ENCODE data around the gene CNTF.
A peak's percentile ranks its signal among the peaks of the same experiment; 100 is the strongest.
"Not testable (repeated sequence)": the region's sequence is repeated elsewhere in the genome, so short reads cannot be mapped to it uniquely, and the experiment has no call there.

Gene CNTF

GRCh38 chr11:58622344-58622743 lies at the start of gene CNTF:
Gene CNTF (plus strand): TSS chr11:58622665. CDS start chr11:58622753, 88 bp downstream.
- no peak for DNase-seq

DNA sequence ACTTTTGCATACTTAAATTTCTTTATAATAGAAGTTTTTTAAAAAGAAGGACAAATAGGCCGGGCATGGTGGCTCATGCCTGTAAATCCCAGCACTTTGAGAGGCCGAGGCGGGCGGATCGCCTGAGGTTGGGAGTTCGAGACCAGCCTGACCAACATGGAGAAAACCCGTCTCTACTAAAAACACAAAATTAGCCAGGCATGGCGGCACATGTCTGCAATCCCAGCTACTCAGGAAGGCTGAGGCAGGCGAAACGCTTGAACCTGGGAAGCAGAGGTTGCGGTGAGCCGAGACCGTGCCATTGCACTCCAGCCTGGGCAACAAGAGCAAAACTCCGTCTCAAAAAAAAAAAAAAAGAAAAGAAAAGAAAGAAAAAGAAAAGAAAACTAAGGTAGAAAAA lies 49.6 kb upstream of the CNTF start:
- not testable (repeated sequence) for DNase-seq

DNA sequence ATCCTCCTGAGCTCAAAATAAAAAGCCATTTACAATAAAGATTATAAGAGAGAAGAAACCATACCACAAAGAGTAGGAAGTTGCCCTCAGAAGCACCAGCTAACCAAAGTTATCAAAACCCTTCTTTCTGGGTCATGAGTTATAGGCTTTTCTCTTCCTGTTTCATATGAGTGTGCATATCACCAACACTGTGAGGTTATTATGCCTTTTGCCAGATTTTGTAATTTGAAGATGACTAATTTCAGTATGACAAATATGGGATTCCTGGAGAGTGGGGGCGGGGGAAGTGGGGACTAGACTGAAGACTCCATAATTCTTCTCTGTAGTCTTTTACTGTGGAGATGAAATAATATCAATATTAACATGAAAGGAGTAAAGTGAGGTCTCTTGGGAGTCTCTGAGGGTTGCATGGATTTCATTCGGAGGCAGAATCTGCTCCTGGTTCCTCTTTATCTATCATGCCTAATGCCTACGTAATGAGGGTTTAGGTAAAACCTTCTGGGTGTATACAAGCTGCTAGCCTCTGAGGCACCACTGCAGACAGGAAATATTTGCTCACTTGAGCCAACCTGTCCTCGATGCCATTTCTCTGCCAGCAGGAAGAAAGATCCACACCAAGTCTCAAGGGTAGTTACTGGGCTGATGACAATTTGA lies 48.9 kb upstream of the CNTF start:
- DNase-seq = no peak

GRCh38 chr11:58574881-58575280 lies 47.6 kb upstream of the CNTF start:
- no peak for DNase-seq

- DNase-seq = no peak
Measured at GRCh38 chr11:58575377-58576020, 47.0 kb upstream of the CNTF start, which contains the start of gene LPXN. Gene LPXN (minus strand): TSS chr11:58575856. CDS start chr11:58575772, 84 bp downstream.

DNA sequence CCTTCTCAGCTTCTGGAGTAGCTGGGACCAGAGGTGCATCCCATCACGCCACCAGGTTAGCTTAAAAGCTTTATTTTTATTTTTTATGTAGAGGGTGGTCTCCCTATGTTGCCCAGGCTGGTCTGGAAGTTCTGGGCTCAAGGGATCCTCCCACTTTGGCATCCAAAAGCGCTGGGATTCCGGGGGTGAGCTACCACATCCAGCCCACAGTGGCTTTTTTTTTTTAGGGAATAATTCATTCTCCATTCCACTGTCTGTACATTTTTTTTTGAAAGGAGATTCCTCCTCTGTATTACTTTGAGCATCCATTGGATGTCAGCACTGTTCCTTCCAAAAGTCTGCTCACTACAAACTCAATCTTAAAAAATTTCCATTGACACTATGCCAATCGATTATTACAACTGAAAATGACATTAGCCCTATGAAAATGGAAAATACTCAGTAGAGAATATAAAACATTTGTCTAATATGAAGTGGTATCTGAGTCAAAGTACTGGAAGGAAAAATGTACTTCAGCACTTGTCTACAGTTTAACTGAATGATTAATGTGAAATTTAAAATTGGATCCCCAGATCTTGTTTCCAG lies 45.5 kb upstream of the CNTF start:
- no peak for DNase-seq

GRCh38 chr11:58577555-58578135 lies 44.8 kb upstream of the CNTF start:
- peak; percentile 12 for DNase-seq

GRCh38 chr11:58578136-58578634 lies 44.3 kb upstream of the CNTF start:
- peak; percentile 94 for DNase-seq

DNA sequence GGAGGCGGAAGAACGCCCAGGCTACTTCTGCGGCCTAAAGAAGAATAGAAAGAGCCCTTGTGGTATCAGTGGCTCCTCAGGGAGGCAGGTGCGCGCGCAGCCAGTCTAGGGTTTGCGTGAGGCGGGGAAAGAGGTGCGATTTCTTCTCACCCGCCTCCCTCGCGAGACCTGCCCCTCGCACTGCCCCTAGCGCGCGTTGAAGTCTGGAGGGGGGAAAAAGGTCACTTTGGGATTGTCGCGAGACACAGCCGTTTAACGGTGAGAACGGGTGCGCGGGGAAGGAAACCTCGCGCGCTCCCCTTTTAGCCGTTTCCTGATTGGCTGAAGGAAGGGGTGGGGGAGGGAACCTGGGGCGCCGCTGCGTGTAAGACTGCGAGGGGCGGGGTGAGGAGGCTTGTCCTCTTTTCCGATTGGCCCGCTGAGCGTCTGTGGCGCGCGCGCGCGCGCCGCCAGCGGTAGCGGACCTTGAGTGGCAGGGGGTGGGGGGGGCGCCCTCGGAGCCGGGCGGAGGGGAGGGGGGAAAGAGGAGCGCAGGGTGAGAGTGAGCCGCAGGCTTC lies 43.8 kb upstream of the CNTF start, which contains the start of gene ZFP91:
TSS of gene ZFP91 (plus strand) at position 429 of the 557 bp plus-strand sequence. CDS start 219 bp downstream, outside the sequence.
- peak; percentile 91 for DNase-seq

- peak; percentile 69 for DNase-seq
Measured at GRCh38 chr11:58579192-58580129, 43.0 kb upstream of the CNTF start.

GRCh38 chr11:58580311-58580710 lies 42.2 kb upstream of the CNTF start:
- no peak for DNase-seq

DNA sequence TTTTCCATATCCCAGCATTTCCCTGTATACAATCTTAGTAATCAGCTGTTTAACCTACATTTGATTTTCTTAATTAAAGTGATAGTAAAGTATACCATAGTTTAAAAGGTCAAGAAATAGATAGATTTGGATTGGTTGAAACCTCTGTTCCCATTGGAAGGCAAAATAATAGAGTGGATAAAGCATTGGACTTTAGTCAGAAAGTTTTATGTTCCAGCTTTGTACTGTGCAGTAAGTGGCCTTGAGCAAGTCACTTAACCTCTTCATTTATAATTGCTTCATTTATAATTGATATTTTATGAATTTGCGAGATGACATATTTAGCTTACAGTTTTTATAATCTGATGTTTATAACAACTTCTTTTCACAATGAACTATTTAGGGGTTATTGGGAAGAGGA lies 40.0 kb upstream of the CNTF start:
- DNase-seq = no peak

- DNase-seq = no peak
Measured at GRCh38 chr11:58586998-58587397, 35.5 kb upstream of the CNTF start.

DNA sequence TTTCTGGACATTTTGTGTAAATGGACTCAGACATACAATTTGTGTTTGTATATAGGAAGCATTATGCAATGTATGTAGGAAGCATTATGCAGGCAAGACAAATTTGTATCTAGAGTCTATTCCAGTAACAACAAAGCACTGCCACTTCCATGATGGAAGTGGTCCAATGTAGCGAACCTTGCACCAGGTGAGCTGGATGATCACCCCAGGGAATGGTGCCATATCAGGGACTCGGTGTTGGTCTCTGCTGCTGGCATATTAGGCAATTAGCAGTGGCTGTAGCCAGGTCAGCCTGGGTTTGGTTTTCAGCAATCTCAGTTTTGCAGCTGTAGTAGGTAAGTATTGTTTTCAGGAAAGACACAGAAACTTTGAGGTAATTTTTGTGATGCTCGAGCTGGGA lies 30.8 kb upstream of the CNTF start:
- no peak for DNase-seq

DNA sequence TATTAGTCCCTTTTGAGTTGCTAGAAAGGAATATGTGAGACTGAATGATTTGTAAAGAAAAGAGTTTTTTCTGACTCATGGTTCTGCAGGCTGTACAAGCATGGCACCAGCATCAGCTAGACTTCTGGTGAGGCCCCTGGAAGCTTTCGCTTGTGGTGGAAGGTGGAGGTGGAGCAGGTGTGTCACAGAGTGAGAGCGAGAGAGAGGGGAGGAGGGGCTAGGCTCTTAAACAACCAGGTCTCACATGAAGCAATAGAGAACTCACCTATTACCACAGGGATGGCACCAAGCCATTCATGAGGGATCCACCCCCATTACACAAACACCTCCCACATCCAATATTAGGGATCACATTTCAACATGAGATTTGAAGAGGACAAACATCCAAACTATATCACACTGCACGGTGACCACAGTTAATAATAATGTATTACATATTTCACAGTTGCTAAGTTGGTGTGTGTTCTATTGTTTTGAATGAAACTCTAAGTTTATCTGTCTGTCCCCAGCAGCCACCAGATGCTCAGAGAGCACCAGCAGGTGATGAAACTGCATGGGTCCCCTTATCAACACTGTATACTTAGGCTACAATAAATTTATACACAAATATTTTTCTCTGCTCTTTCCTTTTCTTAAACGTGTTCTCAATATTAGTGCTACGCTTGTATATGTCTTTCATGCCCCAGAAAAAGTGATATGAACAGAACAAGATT lies 29.5 kb upstream of the CNTF start:
- no peak for DNase-seq

GRCh38 chr11:58594826-58595225 lies 27.6 kb upstream of the CNTF start:
- no peak for DNase-seq

- no peak for DNase-seq
Measured at GRCh38 chr11:58596621-58597020, 25.8 kb upstream of the CNTF start.

- no peak for DNase-seq
Measured at GRCh38 chr11:58597486-58598144, 24.9 kb upstream of the CNTF start.

DNA sequence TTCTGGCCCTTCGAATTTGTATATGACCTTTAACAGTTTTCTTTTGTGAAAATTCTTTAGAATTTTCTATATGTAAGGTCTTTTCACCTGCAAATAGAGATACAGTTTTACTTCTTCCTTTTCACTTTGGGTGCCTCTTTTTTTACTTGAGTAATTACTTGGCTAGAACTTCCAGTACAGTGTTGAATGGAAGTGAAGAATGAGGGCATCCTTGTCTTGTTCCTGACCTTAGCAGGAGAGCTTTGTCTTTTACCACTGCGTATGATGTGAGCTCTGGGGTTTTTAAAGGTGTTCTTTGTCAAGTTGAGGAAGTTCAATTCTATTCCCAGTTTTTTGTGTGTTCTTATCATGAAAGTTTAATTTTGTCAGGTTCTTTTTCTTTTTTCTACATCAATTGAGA lies 22.0 kb upstream of the CNTF start:
- DNase-seq = no peak

GRCh38 chr11:58606930-58607714 lies 15.3 kb upstream of the CNTF start:
- DNase-seq = no peak
